IMR-90 (cell line): Measurements from ENCODE around the gene ASAP2. TPM values are rescaled to one million over a fixed set of nuclear protein-coding genes. Genes with fewer than 3 reads are reported as not detected.

Source experiments
- ATAC-seq: fragments of 200-7000 bp; cut with Tn5 transposase; 2 replicates; pipeline ENCODE4 v1.9.1; 2020; ENCODE audit warnings: low read depth, mild to moderate bottlenecking, moderate library complexity
- BruUV-seq: library from RNA; stranded (reverse); fragments of 400-500 nt; replicated peaks from 2 replicates; lab custom pipeline; 2021; lab: Mats Ljungman, UMichigan
- CTCF ChIA-PET: fragments of 300-600 bp; formaldehyde crosslinking; extraction: SDS; loops from one replicate; lab custom pipeline; 2021; ENCODE audit warnings: antibody characterized with exemption; lab: Yijun Ruan, JAX
- POLR2A ChIA-PET: fragments of 300-600 bp; sonication (Branson Sonifier 250); formaldehyde crosslinking; loops from one replicate; lab custom pipeline; 2022; ENCODE audit warnings: antibody characterized with exemption; ENCODE audit not compliant: unreplicated experiment; lab: Charles Lee
- DNase-seq: peaks from one replicate; pipeline ENCODE4 v3.0.0; 2013
- H2AFZ ChIP-seq: replicated peaks from 2 replicates; pipeline ENCODE3; 2013; ENCODE audit warnings: low read length, mild to moderate bottlenecking; ENCODE audit not compliant: poor library complexity
- H2AK5ac ChIP-seq: 2 replicates; pipeline ENCODE4 v1.6.1; 2013; ENCODE audit warnings: low read depth, low read length, inconsistent platforms
- H2AK9ac ChIP-seq: replicated peaks from 2 replicates; pipeline ENCODE3; 2013; ENCODE audit warnings: mild to moderate bottlenecking, low read depth, low read length, moderate library complexity; ENCODE audit not compliant: poor library complexity
- H2BK120ac ChIP-seq: 2 replicates; pipeline ENCODE4 v1.6.1; 2013; ENCODE audit warnings: low read depth, low read length, inconsistent platforms
- H2BK15ac ChIP-seq: 3 replicates; pipeline ENCODE4 v1.6.1; 2013; ENCODE audit warnings: low read depth, low read length, inconsistent platforms
- H2BK20ac ChIP-seq: 2 replicates; pipeline ENCODE4 v1.6.1; 2013; ENCODE audit warnings: low read depth, mild to moderate bottlenecking, inconsistent platforms, low read length, moderate library complexity
- H2BK5ac ChIP-seq: 2 replicates; pipeline ENCODE4 v1.6.1; 2013; ENCODE audit warnings: mild to moderate bottlenecking, low read depth, low read length, inconsistent platforms; ENCODE audit not compliant: poor library complexity, severe bottlenecking
- H3K14ac ChIP-seq: replicated peaks from 2 replicates; pipeline ENCODE4 v1.6.1; 2013; ENCODE audit warnings: low read depth, low read length, inconsistent platforms
- H3K18ac ChIP-seq: 2 replicates; pipeline ENCODE4 v1.6.1; 2013; ENCODE audit warnings: low read depth, low read length, control low read depth
- H3K23ac ChIP-seq: 2 replicates; pipeline ENCODE4 v1.6.1; 2013; ENCODE audit warnings: low read depth, low read length, inconsistent platforms
- H3K27ac ChIP-seq: 2 replicates; pipeline ENCODE4 v1.5.1; 2013; ENCODE audit warnings: mild to moderate bottlenecking, control low read depth, low read length; ENCODE audit not compliant: insufficient read depth
- H3K27me3 ChIP-seq: 2 replicates; pipeline ENCODE4 v1.6.1; 2013; ENCODE audit warnings: low read length; ENCODE audit not compliant: control insufficient read depth, insufficient read depth
- H3K36me3 ChIP-seq: 2 replicates; pipeline ENCODE4 v1.6.1; 2013; ENCODE audit warnings: low read length, mixed read lengths; ENCODE audit not compliant: control insufficient read depth, insufficient read depth
- H3K4ac ChIP-seq: 2 replicates; pipeline ENCODE4 v1.6.1; 2013; ENCODE audit warnings: low read depth, low read length, inconsistent platforms
- H3K4me1 ChIP-seq: 2 replicates; pipeline ENCODE4 v1.6.1; 2013; ENCODE audit warnings: low read length, mixed read lengths; ENCODE audit not compliant: control insufficient read depth, insufficient read depth
- H3K4me2 ChIP-seq: 2 replicates; pipeline ENCODE4 v1.6.1; 2013; ENCODE audit warnings: low read depth, mild to moderate bottlenecking, control low read depth, low read length, moderate library complexity
- H3K4me3 ChIP-seq: 2 replicates; pipeline ENCODE4 v1.5.1; 2013; ENCODE audit warnings: low read depth, mild to moderate bottlenecking, control low read depth, low read length, moderate library complexity; ENCODE audit not compliant: insufficient read depth
- H3K56ac ChIP-seq: 2 replicates; pipeline ENCODE4 v1.6.1; 2013; ENCODE audit warnings: low read length, inconsistent platforms; ENCODE audit not compliant: insufficient read depth; ENCODE audit errors: extremely low read depth
- H3K79me1 ChIP-seq, 2 experiments: 2 replicates each; pipeline ENCODE4 v1.6.1; 2013; ENCODE audit warnings: low read length in 2 of 2, inconsistent platforms in 1 of 2, low read depth in 1 of 2
- H3K9ac ChIP-seq: 2 replicates; pipeline ENCODE4 v1.6.1; 2013; ENCODE audit warnings: low read depth, low read length, control low read depth
- H3K9me1 ChIP-seq: 2 replicates; pipeline ENCODE4 v1.6.1; 2013; ENCODE audit warnings: low read length, inconsistent platforms; ENCODE audit not compliant: insufficient read depth
- H3K9me3 ChIP-seq: 2 replicates; pipeline ENCODE4 v1.6.1; 2013; ENCODE audit warnings: low read length; ENCODE audit not compliant: control insufficient read depth, insufficient read depth
- H4K20me1 ChIP-seq: 2 replicates; pipeline ENCODE4 v1.6.1; 2013; ENCODE audit warnings: low read length, inconsistent platforms; ENCODE audit not compliant: insufficient read depth
- H4K5ac ChIP-seq: 2 replicates; pipeline ENCODE4 v1.6.1; 2013; ENCODE audit warnings: mild to moderate bottlenecking, low read depth, low read length, control low read depth
- H4K8ac ChIP-seq, 2 experiments: 2 replicates each; pipeline ENCODE4 v1.6.1; 2013; ENCODE audit warnings: low read depth in 2 of 2, low read length in 2 of 2, control low read depth in 1 of 2, inconsistent platforms in 1 of 2
- H4K91ac ChIP-seq: 2 replicates; pipeline ENCODE4 v1.6.1; 2013; ENCODE audit warnings: low read depth, low read length, inconsistent platforms; ENCODE audit not compliant: insufficient read depth
- BHLHE40 ChIP-seq: fragments of 150-350 bp; IDR thresholded peaks from 2 replicates; pipeline ENCODE4 v1.6.1; 2016; ENCODE audit warnings: mild to moderate bottlenecking, low read depth, low read length
- CEBPB ChIP-seq: IDR thresholded peaks from 2 replicates; pipeline ENCODE4 v1.6.1; 2012; ENCODE audit warnings: low read depth, low read length, improper control_type of control experiment
- CHD1 ChIP-seq: IDR thresholded peaks from 2 replicates; pipeline ENCODE4 v1.6.1; 2012; ENCODE audit warnings: low read depth, low read length, improper control_type of control experiment
- CTCF ChIP-seq: conservative IDR thresholded peaks from 2 replicates; pipeline ENCODE4 v1.5.1; 2012; ENCODE audit warnings: mild to moderate bottlenecking, low read depth, low read length, improper control_type of control experiment
- ELK1 ChIP-seq: fragments of 150-350 bp; IDR thresholded peaks from 2 replicates; pipeline ENCODE4 v1.6.1; 2016; ENCODE audit warnings: low read depth, mild to moderate bottlenecking, low read length, moderate library complexity, borderline replicate concordance
- FOS ChIP-seq: fragments of 150-350 bp; IDR thresholded peaks from 2 replicates; pipeline ENCODE4 v1.6.1; 2016; ENCODE audit warnings: low read depth, low read length
- MAFK ChIP-seq: IDR thresholded peaks from 2 replicates; pipeline ENCODE4 v1.6.1; 2012; ENCODE audit warnings: low read depth, low read length, improper control_type of control experiment
- MXI1 ChIP-seq: IDR thresholded peaks from 2 replicates; pipeline ENCODE4 v1.6.1; 2012; ENCODE audit warnings: low read depth, mild to moderate bottlenecking, low read length, moderate library complexity, borderline replicate concordance
- NFE2L2 ChIP-seq: fragments of 150-350 bp; IDR thresholded peaks from 2 replicates; pipeline ENCODE4 v1.6.1; 2016; ENCODE audit warnings: low read depth, mild to moderate bottlenecking, low read length
- POLR2A ChIP-seq: IDR thresholded peaks from 2 replicates; pipeline ENCODE4 v1.6.1; 2012; ENCODE audit warnings: mild to moderate bottlenecking, low read depth, low read length
- RAD21 ChIP-seq: IDR thresholded peaks from 2 replicates; pipeline ENCODE4 v1.6.1; 2012; ENCODE audit warnings: low read length, improper control_type of control experiment
- RCOR1 ChIP-seq: IDR thresholded peaks from 2 replicates; pipeline ENCODE4 v1.6.1; 2012; ENCODE audit warnings: mild to moderate bottlenecking, low read length, improper control_type of control experiment; ENCODE audit not compliant: insufficient replicate concordance
- SMC3 ChIP-seq: fragments of 150-350 bp; IDR thresholded peaks from 2 replicates; pipeline ENCODE4 v1.6.1; 2016; ENCODE audit warnings: low read depth, mild to moderate bottlenecking, antibody characterized with exemption, low read length, moderate library complexity
- WGBS, 2 experiments: methylation state at CpG; one replicate each; pipeline versions ENCODE4 v1.1.5 to v1.1.7; 2013; ENCODE audit warnings: missing lambda C conversion rate in 2 of 2; ENCODE audit not compliant: insufficient read length in 1 of 2; ENCODE audit errors: extremely low coverage in 2 of 2; 5-methylcytosine and 5-hydroxymethylcytosine counted together
- dilution Hi-C: fragments of 300-500 bp; cut with HindIII; formaldehyde crosslinking; loops from one replicate; pipeline ENCODE4 v1.14.3; 2018; ENCODE audit warnings: low sequenced_read_pairs; ENCODE audit not compliant: unreplicated experiment
- in situ Hi-C: fragments of 300-500 bp; cut with MboI; formaldehyde crosslinking; loops from 3 replicates; pipeline ENCODE4 v1.14.3; 2019; ENCODE audit warnings: low sequenced_read_pairs, inconsistent platforms, mixed read lengths
- intact Hi-C: fragments of 100-400 bp; cut with micrococcal nuclease; formaldehyde crosslinking; loops from 2 replicates; pipeline ENCODE4 v1.10.0; 2022
- polyA plus RNA-seq, 3 experiments: library from polyadenylated mRNA; depleted of rRNA; stranded (reverse); fragments of >200 nt; gene quantifications; 2 replicates each; pipeline ENCODE4 v1.2.3, GENCODE V29; 2012; ENCODE audit warnings: low replicate concordance in 1 of 3
- total RNA-seq: library from RNA; depleted of rRNA; stranded (reverse); fragments of >200 nt; gene quantifications from 2 replicates; pipeline ENCODE4 v1.2.3, GENCODE V29; 2012

The ASAP2 gene
- total and polyA plus RNA-seq, 2 of the 4 experiments (the other 2 are of a cell fraction) = 19.7 to 28.1 TPM

GRCh38 chr2:9204939-9205338, 1.7 kb upstream of the ASAP2 start:
- H3K18ac ChIP-seq = no peak overlapping the region
- TF ChIP-seq RCOR1 (no peak), SMC3 (no peak), FOS (no peak), MAFK (no peak), CEBPB (no peak), BHLHE40 (no peak), CTCF (no peak), POLR2A (no peak), RAD21 (no peak), CHD1 (no peak), ELK1 (no peak), NFE2L2 (no peak), MXI1 (no peak)
- no peaks in the 10 kb centered on the region for H3K9me3 ChIP-seq
- H3K4ac ChIP-seq = no peak overlapping the region
- peaks cover 14% of the 10 kb centered on the region for H3K4me1 ChIP-seq
- peaks cover 6% of the 10 kb centered on the region; the same call in 1 of the 2 replicates for H3K9me1 ChIP-seq
- no peak for ATAC-seq
- no peaks in the 10 kb centered on the region for H3K27me3 ChIP-seq
- no peak overlapping the region for H3K56ac ChIP-seq
- no peaks in the 10 kb centered on the region for H3K36me3 ChIP-seq
- no peak overlapping the region for H3K9ac ChIP-seq
- H2AK5ac ChIP-seq = no peak overlapping the region
- POLR2A ChIA-PET = no interaction called here
- H2BK5ac ChIP-seq = no peak overlapping the region
- H3K4me2 ChIP-seq = no peak overlapping the region
- no peak overlapping the region for H4K8ac ChIP-seq
- no peak overlapping the region for H3K4me3 ChIP-seq
- H2AK9ac ChIP-seq = no peak overlapping the region
- CTCF ChIA-PET = interaction anchor here (0.8 to 1.4 kb wide), 4 partner anchors 12 to 166 kb away, joined by 3 to 4 read pairs (median 3); no protein-coding TSS in a partner anchor
- in situ Hi-C loops = loop anchor here (10.0 kb wide), 1 partner anchor 130 kb away; no protein-coding TSS in a partner anchor
- no peak overlapping the region for H2BK20ac ChIP-seq
- H3K79me1 ChIP-seq = peaks cover 0 to 18% of the 10 kb centered on the region in 2 experiments; a peak in 2 of 4 replicates
- H4K91ac ChIP-seq = no peak overlapping the region
- intact Hi-C loops = loop anchor here (5.0 kb wide), 3 partner anchors 82 to 217 kb away; partner anchors contain the start of genes CPSF3 and ITGB1BP1
- H4K20me1 ChIP-seq = peaks cover 18% of the 10 kb centered on the region; the same call in 1 of the 2 replicates
- H2AFZ ChIP-seq = no peak overlapping the region
- no peak overlapping the region for H2BK120ac ChIP-seq
- H3K27ac ChIP-seq = no peak overlapping the region
- H3K14ac ChIP-seq = no peak overlapping the region
- no peak overlapping the region for H3K23ac ChIP-seq
- no CpG with 5 or more reads among the region's 3 CpGs for WGBS, 2 experiments
- dilution Hi-C loops = no loop called here
- no peak overlapping the region for H4K5ac ChIP-seq
- no TSS peak for BruUV-seq
- no peak overlapping the region for H2BK15ac ChIP-seq
- DNase-seq = no peak
